ENCODE measurements around the gene ABHD17C.
"Not testable (repeated sequence)": the region's sequence is repeated elsewhere in the genome, so short reads cannot be mapped to it uniquely, and the experiment has no call there.

The ABHD17C gene

DNA sequence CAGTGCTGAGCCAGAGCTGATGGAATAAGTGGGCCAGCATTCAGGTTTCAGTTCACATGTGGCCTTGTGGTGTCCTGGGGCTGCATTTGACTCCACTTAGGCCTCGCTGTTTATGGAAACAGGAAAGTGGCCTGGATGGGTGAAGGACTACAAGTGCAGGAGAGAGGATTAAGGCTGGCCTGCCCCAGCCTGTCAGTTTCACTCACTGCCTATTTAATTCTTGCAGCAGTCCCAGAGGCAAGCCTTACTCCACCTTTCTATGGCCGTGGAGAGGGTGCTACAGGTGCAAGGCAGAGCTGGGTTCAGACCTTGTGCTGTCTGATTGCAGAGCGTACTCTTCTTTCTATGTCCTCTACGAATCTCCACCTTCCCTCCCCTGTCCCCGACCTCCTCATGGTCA, 37.7 kb downstream of the ABHD17C start:
- DNase-seq = no peak

DNA sequence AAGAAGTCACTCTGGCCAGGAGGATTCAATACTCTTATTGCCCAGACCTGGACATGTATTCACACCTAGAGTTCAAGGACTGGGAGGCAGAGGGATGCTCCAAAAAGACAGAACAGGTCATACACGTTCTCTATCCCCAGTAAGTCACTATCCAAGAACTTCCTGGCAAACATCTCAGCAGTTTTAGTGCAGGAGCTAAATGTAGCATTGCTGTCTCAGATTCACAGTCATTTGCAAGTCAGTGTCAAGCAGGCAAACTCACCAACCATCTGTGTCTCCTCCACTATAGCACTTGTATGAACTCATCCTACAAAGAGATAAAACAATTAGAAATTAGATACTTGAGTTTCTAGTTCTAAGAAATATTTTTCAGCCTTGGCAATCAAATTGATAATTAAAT, 38.4 kb downstream of the ABHD17C start:
- DNase-seq = no peak

GRCh38 chr15:80735344-80735743, 40.2 kb downstream of the ABHD17C start:
- DNase-seq = no peak

- DNase-seq = no peak
Measured at GRCh38 chr15:80736560-80736959, 41.5 kb downstream of the ABHD17C start.

DNA sequence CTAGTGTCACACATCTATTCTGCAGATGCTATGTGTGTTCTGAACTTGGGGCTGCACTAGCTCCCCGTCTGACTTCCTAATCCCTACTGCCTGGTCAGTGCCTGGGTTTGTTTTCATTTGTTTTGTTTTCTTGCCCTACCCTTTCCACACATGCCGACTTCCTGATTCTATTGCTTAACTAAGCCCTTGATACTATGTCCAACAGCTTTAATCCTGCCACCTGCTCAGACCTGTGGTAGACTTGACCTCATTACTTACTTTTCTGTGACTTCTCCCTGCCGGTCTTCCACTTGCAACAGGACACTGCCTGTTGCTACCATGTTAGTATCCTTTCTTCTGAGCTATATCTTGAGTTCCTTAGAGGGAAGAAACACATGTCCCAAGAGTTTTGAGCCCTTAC, 44.8 kb downstream of the ABHD17C start:
- no peak for DNase-seq

GRCh38 chr15:80742081-80742480, 47.0 kb downstream of the ABHD17C start:
- DNase-seq = no peak

GRCh38 chr15:80743189-80743833, 48.2 kb downstream of the ABHD17C start:
- DNase-seq = no peak

DNA sequence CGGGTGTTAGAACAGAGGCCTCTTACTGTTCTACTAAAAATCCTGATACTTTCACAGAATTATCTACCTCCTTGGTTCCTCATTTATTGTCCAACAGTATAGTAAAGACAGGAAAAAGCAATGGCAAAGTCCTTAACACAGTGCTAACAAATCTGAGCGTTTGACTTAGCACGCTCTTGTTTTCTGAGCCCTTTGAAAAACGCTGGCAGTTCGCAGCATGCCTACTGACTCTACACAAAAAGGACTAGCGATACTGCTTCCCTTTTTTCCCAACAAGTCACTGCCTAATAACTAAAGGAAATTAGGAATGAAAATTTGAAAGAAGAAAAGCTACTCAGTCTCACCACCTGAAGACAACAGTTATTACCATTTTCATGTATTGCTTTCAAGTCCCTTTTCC, 49.3 kb downstream of the ABHD17C start:
- DNase-seq = no peak

GRCh38 chr15:80744826-80745225, 49.7 kb downstream of the ABHD17C start:
- no peak for DNase-seq

DNA sequence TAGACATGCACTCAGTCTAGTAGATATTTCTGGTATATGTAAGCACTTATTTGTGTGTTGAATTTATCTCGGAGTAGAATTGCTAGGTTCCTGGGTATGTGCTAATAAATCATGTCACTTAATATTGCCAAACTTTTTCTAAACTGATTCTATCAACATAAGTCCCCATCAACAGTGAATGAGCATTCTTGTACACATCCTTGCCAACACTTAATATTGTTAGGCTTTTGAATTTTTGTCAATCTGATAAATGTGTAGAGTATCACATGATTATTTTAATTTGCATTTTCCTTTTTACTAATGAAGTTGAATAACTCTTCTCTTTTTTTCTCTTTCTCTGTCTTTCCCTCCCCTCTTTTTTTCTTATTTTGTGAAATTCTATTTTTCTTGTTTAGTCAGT, 50.8 kb downstream of the ABHD17C start:
- no peak for DNase-seq

- no peak for DNase-seq
Measured at GRCh38 chr15:80747317-80748053, 52.4 kb downstream of the ABHD17C start.

DNA sequence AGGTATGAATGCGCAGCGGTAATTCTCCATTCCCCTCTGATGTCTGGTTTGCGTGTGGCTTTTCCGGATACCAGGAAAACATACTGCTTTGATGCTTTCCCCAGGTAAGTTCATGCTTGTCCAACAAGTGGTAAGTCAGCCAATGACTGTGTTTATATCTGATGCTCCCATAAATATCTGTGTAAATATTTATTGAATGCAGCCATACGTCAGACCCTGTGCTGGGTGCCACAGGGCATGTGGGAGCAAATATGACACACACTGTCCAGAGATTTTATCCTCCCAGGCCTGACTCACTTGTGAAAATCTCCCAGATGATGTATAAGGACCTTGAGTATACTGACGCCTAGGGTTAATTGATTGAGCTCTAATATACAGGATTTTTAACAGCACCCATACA, 54.5 kb downstream of the ABHD17C start:
- DNase-seq = no peak

DNA sequence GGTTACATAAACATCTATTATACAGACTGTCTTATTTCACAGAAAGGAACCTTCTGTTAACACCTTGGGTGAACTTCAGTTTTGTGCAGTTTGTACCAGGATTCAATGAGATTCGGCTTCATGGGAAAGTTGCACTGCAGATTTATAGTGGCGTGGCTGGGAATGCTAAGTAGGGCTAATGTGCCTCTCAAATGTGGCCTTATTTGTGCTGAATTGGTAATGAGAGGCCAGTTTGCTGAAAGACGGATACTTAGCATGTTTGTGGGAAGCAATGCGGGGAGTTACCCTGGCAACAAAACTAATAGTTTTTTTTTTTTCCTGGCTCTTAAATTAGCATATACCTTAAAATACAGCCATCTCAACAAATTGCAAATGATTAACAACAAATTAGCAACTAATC, 55.5 kb downstream of the ABHD17C start:
- DNase-seq = no peak

DNA sequence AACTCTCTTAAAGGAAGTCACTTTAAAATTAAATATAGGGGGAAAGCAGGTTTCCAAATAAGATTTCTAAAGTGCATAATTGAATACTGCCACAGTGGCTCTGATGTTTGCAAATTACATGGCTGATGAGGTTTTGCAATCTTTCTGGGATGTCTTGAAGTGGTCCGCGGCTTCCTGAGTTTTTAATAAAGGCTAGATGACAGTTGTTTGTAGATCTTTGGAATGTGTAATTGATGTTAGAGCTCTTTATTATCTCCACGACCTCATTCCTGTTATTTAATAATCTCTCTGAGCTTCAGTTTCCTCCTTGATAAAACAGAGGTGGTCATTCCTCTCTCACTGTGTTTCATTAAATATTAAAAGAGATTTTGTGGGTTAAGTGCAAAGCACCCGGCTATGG, 57.1 kb downstream of the ABHD17C start:
- DNase-seq = no peak

GRCh38 chr15:80753161-80753560, 58.1 kb downstream of the ABHD17C start:
- no peak for DNase-seq

- DNase-seq = no peak
Measured at GRCh38 chr15:80754014-80754413, 58.9 kb downstream of the ABHD17C start.

DNA sequence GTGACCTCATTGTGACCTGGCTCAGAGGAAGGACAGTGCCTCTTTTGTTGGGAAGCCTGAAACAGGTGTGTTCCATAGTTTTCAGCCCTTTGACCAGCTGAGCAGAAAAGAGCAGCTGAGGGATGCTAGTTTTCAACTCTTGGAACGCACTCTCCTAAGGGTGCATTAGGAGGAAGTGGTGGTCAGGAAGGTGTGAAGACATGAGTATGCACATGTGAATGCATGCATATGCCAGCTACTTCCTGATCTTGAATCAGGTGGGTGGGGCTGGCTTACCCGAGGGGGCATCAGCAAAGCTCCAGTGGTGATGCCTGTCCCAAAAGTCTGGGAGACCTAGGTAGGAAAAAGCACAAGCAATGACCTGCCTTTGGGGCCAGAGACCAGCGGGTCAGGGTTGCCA, 60.8 kb downstream of the ABHD17C start:
- DNase-seq = no peak

DNA sequence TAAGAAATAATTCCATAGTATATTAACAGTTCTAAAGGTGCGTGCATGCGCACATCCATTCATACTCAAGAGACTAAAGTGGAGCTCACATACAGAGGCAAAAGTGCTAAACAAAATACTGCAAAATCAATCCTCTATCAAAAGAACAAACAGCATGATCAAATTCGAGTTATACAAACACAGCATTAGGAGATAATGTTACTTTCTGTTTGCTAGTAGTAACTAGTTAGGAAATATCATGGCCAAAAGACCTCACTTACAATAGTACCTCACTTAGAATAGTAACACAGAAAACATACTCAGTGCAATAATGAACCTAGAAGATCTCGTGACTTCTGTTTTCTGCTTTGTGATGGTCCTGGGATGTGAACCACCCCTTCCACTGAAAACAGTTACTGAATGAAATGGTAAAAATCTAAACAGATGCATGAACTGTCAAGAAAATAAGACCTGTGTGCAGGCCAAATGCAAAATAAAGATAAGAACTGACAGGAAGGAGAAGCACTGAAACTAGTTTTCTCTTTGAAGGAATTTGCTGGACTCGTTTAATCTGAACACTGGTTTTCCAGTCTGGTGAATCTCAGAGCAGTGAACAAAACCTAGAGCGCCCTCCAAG, 63.1 kb downstream of the ABHD17C start:
- DNase-seq = no peak

DNA sequence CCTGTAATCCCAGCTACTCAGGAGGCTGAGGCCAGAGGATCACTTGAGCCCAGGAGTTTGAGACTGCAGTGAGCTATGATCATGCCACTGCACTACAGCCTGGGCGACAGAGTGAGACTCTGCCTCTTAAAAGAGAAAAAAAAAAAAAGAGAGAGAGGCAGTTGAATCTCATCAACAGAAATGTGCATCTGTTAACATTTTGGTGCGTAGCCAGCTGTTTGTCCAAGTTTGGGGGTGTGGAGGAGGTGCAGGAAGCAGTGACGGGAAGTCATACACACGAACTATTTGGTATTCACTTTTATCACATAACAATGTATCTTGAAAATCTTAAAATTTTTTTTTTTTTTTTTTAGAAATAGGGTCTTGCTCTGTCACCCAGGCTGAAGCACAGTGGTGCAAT, 65.8 kb downstream of the ABHD17C start:
- DNase-seq = no peak

- DNase-seq = no peak
Measured at GRCh38 chr15:80761754-80762153, 66.6 kb downstream of the ABHD17C start.

GRCh38 chr15:80763235-80763634, 68.1 kb downstream of the ABHD17C start:
- DNase-seq = not testable (repeated sequence)

GRCh38 chr15:80764535-80764934, 69.4 kb downstream of the ABHD17C start:
- no peak for DNase-seq

DNA sequence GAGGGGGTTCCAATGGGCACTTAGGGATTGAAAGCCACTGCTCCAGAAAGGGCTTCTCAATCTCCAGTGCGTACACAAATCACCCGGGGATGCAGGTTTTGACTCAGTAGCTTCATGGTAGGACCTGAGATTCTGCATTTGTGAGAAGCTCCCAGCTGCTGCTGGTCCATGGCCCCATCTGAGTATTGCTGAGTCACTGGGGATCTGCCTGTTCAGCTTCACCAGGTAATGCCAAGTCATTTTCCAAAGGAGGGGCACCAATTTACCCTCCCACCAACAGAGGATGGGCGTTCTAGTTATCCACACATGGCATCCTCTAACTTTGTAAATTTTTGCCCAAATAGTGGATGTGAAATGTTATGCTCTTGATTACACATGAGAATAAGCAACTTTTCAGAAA, 71.2 kb downstream of the ABHD17C start:
- no peak for DNase-seq

GRCh38 chr15:80768158-80768557, 73.0 kb downstream of the ABHD17C start:
- no peak for DNase-seq
